GM21423 (cell line): ENCODE data around the gene ADAMTS19.
"Not testable (repeated sequence)": the region's sequence is repeated elsewhere in the genome, so short reads cannot be mapped to it uniquely, and the experiment has no call there.

ENCODE experiments used
- ATAC-seq: cut with Tn5 transposase; IDR thresholded peaks from one replicate; pipeline ENCODE4 v1.9.1; 2021; ENCODE audit warnings: mild to moderate bottlenecking, moderate library complexity; ENCODE audit not compliant: unreplicated experiment

ADAMTS19 gene

DNA sequence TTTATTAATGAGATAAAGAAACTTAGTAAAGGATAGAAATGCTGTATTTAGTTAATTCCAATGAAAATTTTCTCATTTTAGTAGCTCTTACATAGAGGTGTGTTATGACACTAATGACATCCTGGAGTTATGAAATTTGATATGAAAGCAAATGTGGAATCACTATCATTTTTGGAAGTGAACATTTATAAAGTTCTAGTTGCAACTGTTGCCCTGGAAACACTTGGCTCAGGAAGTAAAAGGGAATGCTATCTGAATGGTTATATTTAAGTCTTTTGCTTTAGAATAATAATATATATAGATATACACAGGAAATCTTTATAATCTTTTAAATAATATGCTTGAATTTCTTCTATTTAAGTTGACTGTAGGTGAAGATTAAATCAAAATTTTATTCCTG lies 16.7 kb downstream of the ADAMTS19 start:
- ATAC-seq: no peak

DNA sequence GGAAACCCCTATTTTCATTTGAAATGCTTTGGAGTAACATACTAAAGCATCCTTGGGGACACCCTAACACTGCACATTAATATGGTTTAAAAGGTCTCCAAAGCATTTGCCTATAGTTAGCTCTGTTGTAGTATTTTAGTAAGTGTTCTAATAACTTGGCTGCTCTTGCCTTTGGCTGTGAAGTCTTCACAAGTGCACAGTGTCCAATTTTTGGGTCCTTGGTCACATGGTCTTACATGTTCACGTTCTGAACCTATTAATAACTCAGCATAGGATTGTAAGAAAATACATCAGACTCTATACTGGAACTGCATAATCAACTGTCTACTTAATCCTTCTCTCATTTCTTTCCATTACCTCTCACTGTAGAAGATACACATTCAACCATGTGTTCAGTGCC lies 17.4 kb downstream of the ADAMTS19 start:
- no peak for ATAC-seq

DNA sequence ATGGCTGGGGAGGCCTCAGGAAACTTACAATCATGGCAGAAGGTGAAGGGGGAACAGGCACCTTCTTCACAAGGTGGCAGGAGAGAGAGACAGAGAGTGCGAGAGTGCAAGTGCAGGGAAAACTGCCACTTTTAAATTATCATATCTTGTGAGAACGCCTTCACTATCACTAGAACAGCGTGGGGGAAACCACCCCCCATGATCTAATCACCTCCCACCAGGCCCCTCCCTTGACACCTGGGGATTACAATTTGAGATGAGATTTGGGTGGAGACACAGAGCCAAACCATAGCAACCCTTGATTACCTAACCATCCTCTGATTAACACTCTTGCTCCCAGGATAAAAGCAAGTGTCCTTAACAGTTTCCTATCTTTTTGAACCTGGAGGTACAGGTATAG lies 21.1 kb downstream of the ADAMTS19 start:
- ATAC-seq: no peak

GRCh38 chr5:129496421-129496820 lies 36.3 kb downstream of the ADAMTS19 start:
- no peak for ATAC-seq

DNA sequence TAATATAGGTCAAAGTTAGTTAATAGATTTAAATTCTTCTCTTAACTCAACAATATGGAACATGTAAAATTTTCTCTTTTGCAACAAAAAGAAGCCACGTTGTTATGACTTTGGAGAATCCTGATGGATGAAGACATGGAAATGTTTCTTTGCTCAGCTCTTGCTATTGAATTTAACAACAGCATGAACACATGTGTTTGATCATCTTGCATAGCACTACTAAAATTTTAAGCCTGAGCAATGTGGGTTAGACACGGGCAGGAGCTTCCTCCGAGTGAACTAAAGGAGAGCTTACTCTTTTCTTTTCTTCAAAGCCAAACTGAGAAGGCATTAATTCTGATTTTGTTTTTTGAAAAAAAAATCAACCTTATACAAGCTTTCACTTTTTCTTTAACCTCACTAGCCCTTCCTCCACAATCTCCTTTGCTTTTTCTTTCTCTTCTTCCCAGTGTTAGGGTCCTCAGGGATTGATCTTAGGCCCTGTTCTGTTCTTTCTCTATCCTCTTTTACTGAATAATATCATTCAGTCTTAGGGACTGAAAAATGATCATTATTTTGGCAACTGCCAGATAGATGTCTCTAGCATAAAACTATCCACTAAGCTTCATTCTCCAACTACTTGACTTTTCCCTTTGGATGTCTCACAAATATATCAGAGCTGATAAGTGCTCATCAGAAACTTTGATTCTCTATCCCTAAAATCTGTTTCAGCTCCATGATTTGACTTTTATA lies 36.9 kb downstream of the ADAMTS19 start:
- ATAC-seq: no peak

DNA sequence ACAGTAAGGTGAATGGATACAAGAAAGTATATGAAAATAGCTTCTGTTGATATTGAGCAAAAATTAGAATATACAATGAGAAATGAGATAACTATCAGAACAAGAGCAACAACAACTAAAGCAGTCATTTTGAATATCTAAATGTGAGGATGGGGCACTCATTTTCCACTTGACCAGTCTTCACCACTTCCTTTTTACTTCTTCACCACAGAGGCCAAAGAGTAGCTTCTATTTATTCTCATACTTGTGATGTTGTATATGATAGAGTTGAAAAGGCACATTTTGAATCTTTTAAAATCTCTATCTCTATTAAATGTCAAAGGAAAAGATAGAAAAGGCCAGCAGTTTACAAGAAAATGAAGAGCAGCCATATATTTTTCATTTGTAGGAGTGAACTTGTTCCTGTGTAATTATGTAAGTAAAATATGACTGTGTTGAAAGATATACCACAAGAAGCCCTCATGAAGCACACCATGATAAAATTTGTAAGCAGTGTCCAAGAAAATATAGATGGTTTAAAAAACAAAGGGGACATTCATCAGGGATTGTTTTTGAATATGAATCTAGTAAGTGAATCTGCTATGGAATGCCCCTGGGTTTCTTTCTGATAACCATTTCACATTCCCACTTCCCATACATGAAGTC lies 39.2 kb downstream of the ADAMTS19 start:
- peak; percentile 81 for ATAC-seq

GRCh38 chr5:129500101-129500500 lies 40.0 kb downstream of the ADAMTS19 start:
- ATAC-seq: no peak

DNA sequence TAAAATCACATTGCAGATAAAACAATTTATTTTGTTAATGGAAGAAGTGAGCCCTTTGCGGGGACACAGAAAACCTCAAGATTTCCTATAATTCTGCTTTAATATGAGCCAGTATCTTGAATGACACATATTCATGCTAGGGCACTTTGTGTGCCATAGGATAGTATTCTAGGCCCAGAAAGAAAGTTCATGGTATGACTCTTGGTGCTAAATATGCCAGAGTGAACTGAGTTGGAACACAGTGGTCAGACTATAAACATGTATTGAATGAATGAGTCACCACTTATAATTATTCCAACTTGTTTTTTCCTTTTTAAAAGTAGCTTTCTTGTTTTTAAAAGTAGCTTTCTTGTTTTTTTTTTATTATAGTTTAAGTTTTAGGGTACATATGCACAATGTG lies 46.0 kb downstream of the ADAMTS19 start:
- ATAC-seq: no peak

DNA sequence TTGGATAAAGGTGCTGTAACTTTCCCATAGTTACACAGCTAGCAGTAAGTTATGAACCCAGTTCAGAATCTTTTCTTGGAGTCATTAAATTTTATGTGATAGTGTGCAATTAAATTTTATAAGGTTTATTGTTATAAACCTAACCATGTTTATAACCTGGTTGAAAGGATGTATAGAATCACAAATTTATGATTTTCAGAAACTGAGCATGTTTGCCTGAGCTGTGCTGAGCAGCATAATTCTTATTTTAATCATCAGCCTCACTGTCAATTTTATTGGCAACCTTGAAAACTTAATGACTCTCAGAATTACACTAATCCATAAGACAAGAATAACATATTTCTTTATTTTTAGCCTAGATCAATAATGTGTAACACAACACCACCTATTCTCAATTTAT lies 46.9 kb downstream of the ADAMTS19 start:
- ATAC-seq: no peak

GRCh38 chr5:129507527-129507926 lies 47.4 kb downstream of the ADAMTS19 start:
- no peak for ATAC-seq

GRCh38 chr5:129508606-129509005 lies 48.5 kb downstream of the ADAMTS19 start:
- no peak for ATAC-seq

GRCh38 chr5:129509363-129509975 lies 49.4 kb downstream of the ADAMTS19 start:
- ATAC-seq: no peak

- ATAC-seq: no peak
Measured at GRCh38 chr5:129511291-129511690, 51.2 kb downstream of the ADAMTS19 start.

DNA sequence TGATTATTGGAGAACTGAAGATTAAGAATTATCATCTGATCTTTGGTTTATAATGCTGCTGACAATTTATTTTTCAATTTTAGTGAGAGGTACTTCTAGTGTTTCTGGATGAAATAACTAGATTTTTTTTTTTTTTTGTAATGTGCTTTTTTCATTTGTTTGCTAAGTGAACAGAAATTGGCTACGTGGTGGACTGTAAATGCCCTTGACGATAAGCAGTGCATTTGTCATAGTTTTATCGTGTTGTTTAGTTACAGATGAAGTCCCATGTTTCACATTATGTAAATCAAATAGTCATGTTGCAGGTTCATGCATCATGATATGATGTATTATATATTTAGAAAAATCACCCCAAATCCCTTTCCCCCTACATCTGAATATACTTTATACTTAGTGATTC lies 81.0 kb downstream of the ADAMTS19 start:
- no peak for ATAC-seq

DNA sequence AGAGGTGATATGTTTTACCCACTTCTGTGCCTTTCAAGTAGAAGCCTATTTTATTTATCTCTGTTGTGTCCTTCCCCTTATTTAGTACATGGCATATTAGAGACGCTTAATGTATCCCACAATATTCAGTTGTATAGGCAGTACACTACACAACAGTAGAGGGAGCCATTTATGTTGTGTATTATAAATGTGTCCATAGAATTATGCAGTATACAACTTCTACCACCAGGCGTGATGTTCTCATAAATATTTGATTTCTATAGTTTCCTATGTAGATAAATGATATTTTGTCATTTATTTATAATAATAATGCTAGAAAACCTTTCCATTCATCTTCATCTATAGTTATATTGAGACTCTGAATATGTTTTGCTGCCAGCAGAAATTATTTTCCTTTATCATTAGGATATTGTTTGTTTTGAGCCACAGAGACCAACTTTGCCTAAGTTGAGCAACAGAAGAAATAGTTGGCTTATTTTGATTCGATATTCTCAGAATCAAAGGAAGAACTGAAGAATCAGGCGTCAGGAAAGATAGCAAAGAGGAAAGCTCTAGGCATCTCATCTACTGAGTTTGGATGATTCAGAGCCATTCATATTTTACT lies 81.7 kb downstream of the ADAMTS19 start:
- ATAC-seq: no peak

GRCh38 chr5:129547137-129547536 lies 87.0 kb downstream of the ADAMTS19 start:
- ATAC-seq: no peak

GRCh38 chr5:129554134-129554904 lies 94.2 kb downstream of the ADAMTS19 start:
- no peak for ATAC-seq

GRCh38 chr5:129563585-129563984 lies 103.5 kb downstream of the ADAMTS19 start:
- ATAC-seq: no peak

DNA sequence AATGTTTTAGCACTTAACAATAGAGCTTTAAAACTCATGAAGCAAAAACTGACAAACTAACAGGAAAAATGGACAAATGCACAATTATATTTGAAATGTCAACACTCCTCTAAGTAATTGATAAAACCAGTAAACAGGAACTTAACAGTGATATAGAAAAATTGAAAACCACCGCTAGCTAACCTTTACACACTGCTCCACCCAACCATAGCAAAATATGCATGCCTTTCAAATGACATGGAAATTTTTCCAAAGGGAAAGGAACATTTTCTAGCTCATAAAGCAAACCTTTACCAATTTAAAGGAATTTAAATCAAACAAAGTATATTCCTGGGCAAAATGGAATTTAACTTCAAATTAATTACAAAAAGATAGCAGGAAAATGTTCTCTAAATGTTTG lies 109.2 kb downstream of the ADAMTS19 start:
- no peak for ATAC-seq

DNA sequence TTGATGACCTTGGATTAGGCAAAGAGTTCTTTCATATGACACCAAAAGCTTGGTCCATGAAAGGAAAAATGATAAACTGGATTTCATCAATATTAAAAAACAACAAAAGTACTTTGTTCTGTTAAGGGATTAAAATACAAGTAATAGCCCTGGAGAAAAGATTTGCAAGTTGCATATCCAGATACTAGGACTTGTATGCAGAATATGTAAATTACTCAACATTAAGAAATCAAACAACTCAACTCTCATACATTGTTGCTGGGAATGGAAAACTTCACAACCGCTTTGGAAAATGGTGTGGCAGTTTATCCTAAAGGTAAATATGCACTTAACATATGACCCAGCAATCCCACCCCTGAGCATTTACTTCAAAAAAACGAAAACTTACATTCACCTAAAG lies 112.0 kb downstream of the ADAMTS19 start:
- no peak for ATAC-seq

GRCh38 chr5:129584496-129584895 lies 124.4 kb downstream of the ADAMTS19 start:
- not testable (repeated sequence) for ATAC-seq
